Suprapubic skin (tissue), 3 donors: ENCODE results near the gene CGB2.
"Not testable (repeated sequence)": the region's sequence is repeated elsewhere in the genome, so short reads cannot be mapped to it uniquely, and the experiment has no call there.

ENCODE experiments used
- EP300 ChIP-seq: sonication (generic); formaldehyde crosslinking; IDR thresholded peaks from one replicate; pipeline ENCODE4 v1.6.1; 2017; ENCODE audit warnings: antibody characterized with exemption
- POLR2A ChIP-seq, 2 donors: fragments of 450-650 bp; IDR thresholded peaks; one replicate each; pipeline ENCODE4 v1.6.1; 2017; ENCODE audit warnings: antibody characterized with exemption in 2 of 2, mild to moderate bottlenecking in 2 of 2, moderate library complexity in 2 of 2
- TF ChIP-seq, protein P1 (sequence below), 2 donors: fragments of 200-600 bp in 1 of 2; fragments of 450-650 bp in 1 of 2; sonication (generic) in 1 of 2; IDR thresholded peaks; one replicate each; pipeline ENCODE4 v1.5.1; 2016 to 2019; ENCODE audit warnings: antibody characterized with exemption in 2 of 2, mild to moderate bottlenecking in 1 of 2, moderate library complexity in 1 of 2

DNA sequence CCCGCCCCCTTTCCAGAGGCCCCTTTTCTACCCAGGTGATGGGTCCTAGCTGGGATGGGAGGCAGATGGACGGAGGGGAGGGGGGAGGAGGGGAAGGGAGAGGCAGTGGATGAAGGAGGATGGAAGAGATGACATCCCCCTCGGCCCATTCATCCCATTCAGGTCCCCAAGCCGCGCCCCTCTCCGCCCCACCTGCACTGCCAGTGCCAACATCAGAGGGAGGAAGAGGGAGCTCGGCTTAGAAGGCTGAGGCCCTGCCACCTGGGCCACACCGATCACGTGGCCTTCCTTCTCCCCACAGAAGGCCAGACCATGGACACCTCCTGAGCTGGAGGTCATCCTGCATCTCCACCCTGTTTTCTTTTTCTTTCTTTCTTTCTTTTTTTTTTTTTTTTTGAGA lies 3.0 kb upstream of the CGB2 start:
- not testable (repeated sequence) for TF ChIP-seq EP300; POLR2A (IDR thresholded peaks at IDR 0.05)
- TF ChIP-seq, protein P1, sequence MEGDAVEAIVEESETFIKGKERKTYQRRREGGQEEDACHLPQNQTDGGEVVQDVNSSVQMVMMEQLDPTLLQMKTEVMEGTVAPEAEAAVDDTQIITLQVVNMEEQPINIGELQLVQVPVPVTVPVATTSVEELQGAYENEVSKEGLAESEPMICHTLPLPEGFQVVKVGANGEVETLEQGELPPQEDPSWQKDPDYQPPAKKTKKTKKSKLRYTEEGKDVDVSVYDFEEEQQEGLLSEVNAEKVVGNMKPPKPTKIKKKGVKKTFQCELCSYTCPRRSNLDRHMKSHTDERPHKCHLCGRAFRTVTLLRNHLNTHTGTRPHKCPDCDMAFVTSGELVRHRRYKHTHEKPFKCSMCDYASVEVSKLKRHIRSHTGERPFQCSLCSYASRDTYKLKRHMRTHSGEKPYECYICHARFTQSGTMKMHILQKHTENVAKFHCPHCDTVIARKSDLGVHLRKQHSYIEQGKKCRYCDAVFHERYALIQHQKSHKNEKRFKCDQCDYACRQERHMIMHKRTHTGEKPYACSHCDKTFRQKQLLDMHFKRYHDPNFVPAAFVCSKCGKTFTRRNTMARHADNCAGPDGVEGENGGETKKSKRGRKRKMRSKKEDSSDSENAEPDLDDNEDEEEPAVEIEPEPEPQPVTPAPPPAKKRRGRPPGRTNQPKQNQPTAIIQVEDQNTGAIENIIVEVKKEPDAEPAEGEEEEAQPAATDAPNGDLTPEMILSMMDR (IDR thresholded peaks at IDR 0.05) = not testable (repeated sequence)
